Measurements from ENCODE around the gene DPYSL5. TPM values are rescaled to one million over a fixed set of nuclear protein-coding genes. Genes with fewer than 3 reads are reported as not detected.

DPYSL5 gene
- total RNA-seq, 6 donors from 2014 or later, result not detected

- H3K36me3 ChIP-seq, result no peaks in the 10 kb centered on the region
- 73 to 77% methylated on average over 10 of the region's 10 CpGs for whole genome bisulfite sequencing, 2 donors
- H3K9me3 ChIP-seq, result no peaks in the 10 kb centered on the region
- H3K4me1 ChIP-seq, result no peaks in the 10 kb centered on the region
- no peak for TF ChIP-seq EP300 (IDR thresholded peaks at IDR 0.05)
- no peak overlapping the region for H3K27ac ChIP-seq
- ATAC-seq (ENCODE audit: low FRiP score in 2 of 2) (no peak), DNase-seq (no peak)
- no peak overlapping the region for H3K4me3 ChIP-seq
- H3K27me3 ChIP-seq, result no peaks in the 10 kb centered on the region
Measured at GRCh38 chr2:26997394-26997793, 149.5 kb downstream of the DPYSL5 start.

GRCh38 chr2:26998323-26998722 is 150.4 kb downstream of the DPYSL5 start:
- TF ChIP-seq EP300 (IDR thresholded peaks at IDR 0.05) (no peak), POLR2A (IDR thresholded peaks at IDR 0.05) (no peak), CTCF (IDR thresholded peaks at IDR 0.05) (no peak), POLR2AphosphoS5 (IDR thresholded peaks at IDR 0.05) (no peak)
- Histone ChIP-seq H3K27ac (no peak overlapping the region), H3K27me3 (no peaks in the 10 kb centered on the region), H3K9me3 (no peaks in the 10 kb centered on the region), H3K4me1 (no peaks in the 10 kb centered on the region), H3K36me3 (no peaks in the 10 kb centered on the region), H3K4me3 (no peak overlapping the region)
- WGBS, 2 donors, result 67 to 73% methylated on average over 1 of the region's 1 CpG
- ATAC-seq (ENCODE audit: low FRiP score in 2 of 2) (no peak), DNase-seq (no peak)

Other genes with a start within 250 kb of the DPYSL5 start
- not detected for gene CIB4, start 206.8 kb upstream of the DPYSL5 start, total RNA-seq
- 10 to 100 TPM in 4 of 6 donors, 1 to 10 TPM in 2; 3.0 to 36.1 (median 17.5) TPM for gene KCNK3, start 155.4 kb upstream of the DPYSL5 start, total RNA-seq
- gene SLC35F6, start 83.8 kb upstream of the DPYSL5 start, total RNA-seq, result 10 to 100 TPM; 36.7 to 59.4 (median 45.7) TPM
- 1 to 10 TPM in 2 of 6 donors, under 1 TPM in 3, not detected in 1; 0.44 to 8.4 (median 0.86) TPM for gene CENPA, start 62.1 kb upstream of the DPYSL5 start, total RNA-seq
- gene MAPRE3, start 122.5 kb downstream of the DPYSL5 start, total RNA-seq, result 10 to 100 TPM; 13.5 to 61.8 (median 20.1) TPM
- 100 to 1,000 TPM in 1 of 6 donors, 10 to 100 TPM in 5; 42.5 to 176 (median 62.0) TPM for gene TMEM214, start 184.8 kb downstream of the DPYSL5 start, total RNA-seq
- 10 to 100 TPM in 5 of 6 donors, 1 to 10 TPM in 1; 7.8 to 17.6 (median 14.3) TPM for gene AGBL5, start 203.5 kb downstream of the DPYSL5 start, total RNA-seq
- 100 to 1,000 TPM in 5 of 6 donors, 10 to 100 TPM in 1; 90.4 to 265 (median 176) TPM for gene OST4, start 223.5 kb downstream of the DPYSL5 start, total RNA-seq
- gene EMILIN1, start 230.5 kb downstream of the DPYSL5 start, total RNA-seq, result 100 to 1,000 TPM in 2 of 6 donors, 10 to 100 TPM in 4; 20.7 to 158 (median 49.0) TPM
- gene KHK, start 238.6 kb downstream of the DPYSL5 start, total RNA-seq, result 10 to 100 TPM in 1 of 6 donors, 1 to 10 TPM in 5; 2.4 to 10.4 (median 6.3) TPM